Hepatocyte (in vitro differentiated cells): ENCODE measurements around the gene VIPR2. TPM values are rescaled to one million over a fixed set of nuclear protein-coding genes. Genes with fewer than 3 reads are reported as not detected.

Experiments used
- DNase-seq: peaks from one replicate; pipeline ENCODE4 v3.0.0-alpha.2; 2016; ENCODE audit warnings: low spot score
- H2AFZ ChIP-seq: fragments of 200-600 bp; sonication (generic); 2 replicates; pipeline ENCODE4 v1.6.0; 2016; ENCODE audit warnings: antibody characterized with exemption, mild to moderate bottlenecking
- H3K27ac ChIP-seq: fragments of 200-600 bp; sonication (generic); 2 replicates; pipeline ENCODE4 v1.5.1; 2016; ENCODE audit warnings: mild to moderate bottlenecking
- H3K27me3 ChIP-seq: fragments of 200-600 bp; sonication (generic); 2 replicates; pipeline ENCODE4 v1.6.1; 2016
- H3K36me3 ChIP-seq: fragments of 200-600 bp; sonication (generic); replicated peaks from 2 replicates; pipeline ENCODE4 v1.5.1; 2016; ENCODE audit warnings: low read depth; ENCODE audit not compliant: insufficient read depth
- H3K4me1 ChIP-seq: fragments of 200-600 bp; sonication (generic); 2 replicates; pipeline ENCODE4 v1.5.1; 2016; ENCODE audit warnings: mild to moderate bottlenecking, moderate library complexity; ENCODE audit not compliant: insufficient read depth
- H3K4me2 ChIP-seq: fragments of 200-600 bp; sonication (generic); 2 replicates; pipeline ENCODE4 v1.6.0; 2016
- H3K4me3 ChIP-seq: fragments of 200-600 bp; sonication (generic); 2 replicates; pipeline ENCODE4 v1.5.1; 2016; ENCODE audit warnings: mild to moderate bottlenecking
- H3K79me2 ChIP-seq: fragments of 200-600 bp; sonication (generic); 2 replicates; pipeline ENCODE4 v1.6.0; 2017; ENCODE audit warnings: mild to moderate bottlenecking
- H3K9me2 ChIP-seq: fragments of 200-600 bp; sonication (generic); replicated peaks from 2 replicates; pipeline ENCODE4 v1.6.0; 2017; ENCODE audit warnings: mild to moderate bottlenecking; ENCODE audit not compliant: insufficient read depth
- H3K9me3 ChIP-seq: fragments of 200-600 bp; sonication (generic); 2 replicates; pipeline ENCODE4 v1.5.1; 2016; ENCODE audit warnings: low read depth, mild to moderate bottlenecking
- H4K20me1 ChIP-seq: fragments of 200-600 bp; sonication (generic); 2 replicates; pipeline ENCODE4 v1.6.0; 2016; ENCODE audit warnings: mild to moderate bottlenecking; ENCODE audit not compliant: insufficient read depth, poor library complexity, severe bottlenecking
- CTCF ChIP-seq: fragments of 200-600 bp; sonication (generic); IDR thresholded peaks from 2 replicates; pipeline ENCODE4 v1.5.1; 2016; ENCODE audit warnings: antibody characterized with exemption, mild to moderate bottlenecking; ENCODE audit not compliant: poor library complexity
- EZH2 ChIP-seq: fragments of 200-600 bp; sonication (generic); IDR thresholded peaks from 2 replicates; pipeline ENCODE4 v1.6.1; 2016; ENCODE audit warnings: antibody characterized with exemption, mild to moderate bottlenecking, borderline replicate concordance
- EZH2phosphoT487 ChIP-seq: fragments of 200-600 bp; sonication (generic); IDR thresholded peaks from one replicate; pipeline ENCODE4 v1.6.1; 2018; ENCODE audit warnings: antibody characterized with exemption, mild to moderate bottlenecking, low read depth, moderate library complexity; ENCODE audit not compliant: unreplicated experiment, severe bottlenecking
- WGBS: methylation state at CpG from one replicate; pipeline ENCODE4 v1.1.6; 2016; ENCODE audit warnings: low lambda C conversion rate; ENCODE audit errors: missing lambda C conversion rate; 5-methylcytosine and 5-hydroxymethylcytosine counted together
- polyA plus RNA-seq: library from polyadenylated mRNA; unstranded; fragments of >200 nt; fragmentation: Nextera tagmentation; extraction: Ambion mirVana; gene quantifications from 2 replicates; pipeline ENCODE4 v1.2.1, GENCODE V29; 2016
- total RNA-seq: library from RNA; depleted of rRNA; stranded (reverse); fragments of >200 nt; gene quantifications from 2 replicates; pipeline ENCODE4 v1.2.3, GENCODE V29; 2014

Gene VIPR2
- total and polyA plus RNA-seq, 2 experiments from 2014 or later: 2.7 to 3.4 TPM

- H3K79me2 ChIP-seq: no peaks in the 10 kb centered on the region
- no peaks in the 10 kb centered on the region for H3K9me2 ChIP-seq
- no peaks in the 10 kb centered on the region for H3K36me3 ChIP-seq
- H3K27me3 ChIP-seq: peaks cover 31% of the 10 kb centered on the region
- no peak for DNase-seq
- no peak overlapping the region for H3K4me2 ChIP-seq
- no peak overlapping the region for H3K27ac ChIP-seq
- H3K4me1 ChIP-seq: peaks cover 17% of the 10 kb centered on the region
- H2AFZ ChIP-seq: no peak overlapping the region
- no peak overlapping the region for H3K4me3 ChIP-seq
- H3K9me3 ChIP-seq: no peaks in the 10 kb centered on the region
- TF ChIP-seq EZH2 (no peak), CTCF (no peak), EZH2phosphoT487 (no peak)
- no peaks in the 10 kb centered on the region for H4K20me1 ChIP-seq
- 92% methylated on average over 23 of the region's 23 CpGs for WGBS
Measured at GRCh38 chr7:159140170-159140910, 4.3 kb downstream of the VIPR2 start.

- TF ChIP-seq CTCF (no peak), EZH2phosphoT487 (no peak), EZH2 (no peak)
- Histone ChIP-seq H3K9me2 (no peaks in the 10 kb centered on the region), H3K4me2 (no peak overlapping the region), H3K27ac (no peak overlapping the region), H3K4me1 (peaks cover 14% of the 10 kb centered on the region), H3K79me2 (no peaks in the 10 kb centered on the region), H3K9me3 (no peaks in the 10 kb centered on the region), H3K27me3 (peaks cover 27% of the 10 kb centered on the region), H2AFZ (no peak overlapping the region), H3K36me3 (no peaks in the 10 kb centered on the region), H3K4me3 (no peak overlapping the region), H4K20me1 (no peaks in the 10 kb centered on the region)
- WGBS: 95% methylated on average over 10 of the region's 10 CpGs
- no peak for DNase-seq
Measured at GRCh38 chr7:159139639-159140038, 5.0 kb downstream of the VIPR2 start.

- Histone ChIP-seq H3K9me3 (no peaks in the 10 kb centered on the region), H3K27ac (no peak overlapping the region), H3K9me2 (no peaks in the 10 kb centered on the region), H3K4me1 (peaks cover 11% of the 10 kb centered on the region), H3K4me2 (no peak overlapping the region), H3K27me3 (peaks cover 23% of the 10 kb centered on the region), H2AFZ (no peak overlapping the region), H4K20me1 (no peaks in the 10 kb centered on the region), H3K4me3 (no peak overlapping the region), H3K79me2 (no peaks in the 10 kb centered on the region), H3K36me3 (no peaks in the 10 kb centered on the region)
- DNase-seq: no peak
- 95% methylated on average over 10 of the region's 10 CpGs for WGBS
- TF ChIP-seq EZH2 (no peak), EZH2phosphoT487 (no peak), CTCF (no peak)
Measured at GRCh38 chr7:159139202-159139601, 5.5 kb downstream of the VIPR2 start.

- no peaks in the 10 kb centered on the region for H3K36me3 ChIP-seq
- no peak for DNase-seq
- no peak for TF ChIP-seq CTCF
- no peak for TF ChIP-seq EZH2phosphoT487
- no peak for TF ChIP-seq EZH2
- 94% methylated on average over 6 of the region's 6 CpGs for WGBS
- H3K79me2 ChIP-seq: no peaks in the 10 kb centered on the region
- H3K4me1 ChIP-seq: peaks cover 4% of the 10 kb centered on the region
- H3K27me3 ChIP-seq: peaks cover 16% of the 10 kb centered on the region
- no peak overlapping the region for H3K4me3 ChIP-seq
- H4K20me1 ChIP-seq: no peaks in the 10 kb centered on the region
- H2AFZ ChIP-seq: no peak overlapping the region
- no peaks in the 10 kb centered on the region for H3K9me3 ChIP-seq
- H3K27ac ChIP-seq: no peak overlapping the region
- no peaks in the 10 kb centered on the region for H3K9me2 ChIP-seq
- H3K4me2 ChIP-seq: no peak overlapping the region
Measured at GRCh38 chr7:159138508-159138907, 6.2 kb downstream of the VIPR2 start.
